Measurements from ENCODE around the gene ADD1.
"Not testable (repeated sequence)": the region's sequence is repeated elsewhere in the genome, so short reads cannot be mapped to it uniquely, and the experiment has no call there.

ADD1 gene

GRCh38 chr4:2886622-2887021 is 43.0 kb downstream of the ADD1 start:
- no peak for DNase-seq (ENCODE audit: low read depth)

GRCh38 chr4:2887343-2887742 is 43.7 kb downstream of the ADD1 start:
- DNase-seq (ENCODE audit: low read depth): no peak

GRCh38 chr4:2888886-2889285 is 45.2 kb downstream of the ADD1 start:
- DNase-seq (ENCODE audit: low read depth): no peak

DNA sequence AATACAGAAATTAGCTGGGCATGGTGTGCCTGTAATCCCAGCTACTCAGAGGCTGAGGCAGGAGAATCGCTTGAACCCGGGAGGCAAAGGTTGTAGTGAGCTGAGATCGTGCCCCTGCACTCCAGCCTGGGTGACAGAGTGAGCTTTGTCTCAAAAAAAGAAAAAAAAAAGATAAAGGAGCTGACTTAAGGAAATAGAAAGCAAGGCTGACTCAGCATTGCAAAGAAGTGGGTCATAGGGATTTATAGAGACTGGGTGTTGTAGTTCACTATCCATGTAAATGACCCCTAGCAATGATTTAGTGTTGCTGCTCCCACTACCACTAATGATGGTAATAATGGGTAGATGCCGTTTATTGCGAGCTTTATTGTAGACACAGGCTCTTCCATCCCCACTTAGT is 47.6 kb downstream of the ADD1 start:
- DNase-seq (ENCODE audit: low read depth): no peak

DNA sequence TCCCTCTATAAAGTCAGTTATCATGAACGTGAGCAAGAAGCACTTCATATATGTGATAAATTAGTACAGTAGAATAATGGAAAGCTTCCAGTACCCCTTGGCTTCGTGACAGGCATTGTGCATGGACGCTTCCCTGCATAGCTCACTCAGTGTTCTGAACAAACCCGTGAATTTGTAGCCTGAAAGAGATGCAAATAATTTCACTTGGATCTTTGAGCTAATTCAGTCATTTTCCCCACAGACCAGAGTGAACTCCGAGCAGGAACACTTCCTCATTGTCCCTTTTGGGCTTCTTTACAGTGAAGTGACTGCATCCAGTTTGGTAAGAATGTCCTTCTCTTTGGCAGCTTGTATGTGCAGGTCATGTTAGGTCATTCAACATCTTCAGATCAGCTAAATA is 50.1 kb downstream of the ADD1 start:
- DNase-seq (ENCODE audit: low read depth): no peak

- DNase-seq (ENCODE audit: low read depth): no peak
Observed at GRCh38 chr4:2898001-2898400, 54.4 kb downstream of the ADD1 start.

DNA sequence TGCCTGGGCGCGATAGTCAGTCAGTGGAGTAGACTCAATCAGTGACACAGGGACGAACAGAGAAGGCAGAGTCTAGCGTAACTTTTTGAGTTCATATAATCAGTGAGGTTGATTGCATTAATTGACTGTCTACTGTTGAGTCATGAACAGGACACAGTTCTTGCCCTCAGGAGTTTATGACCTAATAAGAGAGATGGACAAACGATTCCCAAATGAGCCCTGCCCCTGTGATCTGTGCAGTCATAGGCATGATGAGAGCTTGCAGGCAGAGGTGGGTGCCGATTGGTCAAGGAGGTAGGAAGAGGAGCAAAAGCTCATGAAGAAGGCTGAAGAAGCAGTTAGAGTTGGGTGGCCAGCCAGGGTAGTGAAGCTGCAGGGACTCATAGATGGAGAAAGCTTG is 57.1 kb downstream of the ADD1 start:
- no peak for DNase-seq (ENCODE audit: low read depth)

GRCh38 chr4:2901186-2901585 is 57.5 kb downstream of the ADD1 start:
- DNase-seq (ENCODE audit: low read depth): no peak

DNA sequence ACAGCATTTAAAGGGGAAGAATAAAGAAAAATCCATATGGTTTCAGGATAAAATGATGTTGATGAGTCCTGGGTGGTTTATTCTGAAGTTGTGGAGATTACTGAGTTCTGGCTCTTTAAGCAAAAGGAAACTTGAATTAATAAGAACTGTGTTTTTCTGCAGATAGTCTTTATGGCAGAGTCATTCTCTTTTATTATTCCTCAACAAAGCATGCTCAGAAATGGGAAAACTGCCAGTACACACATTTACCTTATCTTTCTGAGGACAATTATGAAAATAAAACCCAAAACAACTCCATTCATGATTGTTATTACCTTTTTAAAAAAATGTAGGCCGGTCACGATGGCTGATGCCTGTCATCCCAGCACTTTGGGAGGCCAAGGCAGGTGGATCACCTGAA is 58.5 kb downstream of the ADD1 start:
- no peak for DNase-seq (ENCODE audit: low read depth)

GRCh38 chr4:2905544-2905943 is 61.9 kb downstream of the ADD1 start:
- no peak for DNase-seq (ENCODE audit: low read depth)

DNA sequence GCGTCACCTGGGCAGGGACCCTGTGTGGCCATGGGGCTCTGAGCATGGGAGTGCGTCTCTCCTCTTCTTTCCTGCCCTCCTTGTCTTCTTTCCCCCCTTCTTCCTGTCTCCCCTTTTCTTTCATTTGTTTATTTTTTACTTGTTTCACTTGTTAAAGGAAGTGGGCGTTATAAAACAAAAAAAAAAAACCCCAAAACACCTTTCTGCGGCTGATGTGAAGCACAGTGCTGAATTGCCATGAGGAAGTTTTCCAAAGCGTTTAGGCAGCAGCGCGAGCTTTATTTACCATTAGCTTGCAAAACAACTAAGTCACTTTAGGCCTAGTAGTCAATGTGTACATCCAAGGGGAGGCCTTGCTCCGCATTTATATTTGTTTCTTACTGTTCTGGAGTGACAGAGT is 62.6 kb downstream of the ADD1 start:
- no peak for DNase-seq (ENCODE audit: low read depth)

DNA sequence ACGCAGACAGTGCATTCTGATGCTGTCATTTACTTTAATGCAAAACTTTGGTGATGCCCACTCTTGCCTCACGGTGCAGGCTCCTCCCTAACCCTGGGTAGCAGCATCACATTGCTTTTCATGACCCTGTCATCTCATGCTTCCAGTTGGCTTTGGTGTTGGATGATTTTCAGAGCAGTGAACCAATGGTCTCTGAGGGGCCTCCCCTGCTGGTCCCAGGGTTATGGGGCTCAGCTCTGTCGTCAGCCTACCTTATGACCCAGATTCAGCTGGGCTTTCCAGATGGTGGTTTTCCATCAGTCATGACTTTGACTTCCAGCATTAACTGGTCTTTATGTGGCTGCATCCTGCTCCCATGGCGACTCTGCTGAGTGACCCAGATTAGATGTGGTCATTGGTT is 63.6 kb downstream of the ADD1 start:
- DNase-seq (ENCODE audit: low read depth): no peak

GRCh38 chr4:2907706-2908293 is 64.2 kb downstream of the ADD1 start:
- DNase-seq (ENCODE audit: low read depth): no peak

GRCh38 chr4:2908686-2909085 is 65.0 kb downstream of the ADD1 start:
- DNase-seq (ENCODE audit: low read depth): no peak

- no peak for DNase-seq (ENCODE audit: low read depth)
Observed at GRCh38 chr4:2909583-2909982, 65.9 kb downstream of the ADD1 start.

GRCh38 chr4:2910409-2910808 is 66.8 kb downstream of the ADD1 start:
- DNase-seq (ENCODE audit: low read depth): no peak

DNA sequence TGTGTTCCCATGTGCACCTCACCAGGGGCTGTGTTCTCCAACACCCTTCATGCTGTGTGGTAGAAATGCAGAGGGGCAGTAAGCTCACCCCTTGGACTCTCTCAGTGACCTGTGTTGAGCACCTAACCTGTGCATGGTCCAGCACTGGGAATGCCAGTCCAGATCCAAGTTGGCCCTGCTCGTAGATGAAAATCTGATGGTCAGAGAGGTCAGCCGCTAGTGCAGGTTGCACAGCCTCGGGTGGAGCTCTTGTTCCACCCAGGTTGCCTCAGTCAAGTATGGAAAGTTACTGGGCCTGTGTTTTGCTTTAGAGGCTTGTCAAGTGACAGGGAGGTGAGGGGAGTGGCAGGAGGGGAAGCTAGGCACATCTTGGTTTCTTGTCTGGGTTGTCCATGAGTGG is 68.2 kb downstream of the ADD1 start:
- no peak for DNase-seq (ENCODE audit: low read depth)

GRCh38 chr4:2913168-2913567 is 69.5 kb downstream of the ADD1 start:
- DNase-seq (ENCODE audit: low read depth): no peak

DNA sequence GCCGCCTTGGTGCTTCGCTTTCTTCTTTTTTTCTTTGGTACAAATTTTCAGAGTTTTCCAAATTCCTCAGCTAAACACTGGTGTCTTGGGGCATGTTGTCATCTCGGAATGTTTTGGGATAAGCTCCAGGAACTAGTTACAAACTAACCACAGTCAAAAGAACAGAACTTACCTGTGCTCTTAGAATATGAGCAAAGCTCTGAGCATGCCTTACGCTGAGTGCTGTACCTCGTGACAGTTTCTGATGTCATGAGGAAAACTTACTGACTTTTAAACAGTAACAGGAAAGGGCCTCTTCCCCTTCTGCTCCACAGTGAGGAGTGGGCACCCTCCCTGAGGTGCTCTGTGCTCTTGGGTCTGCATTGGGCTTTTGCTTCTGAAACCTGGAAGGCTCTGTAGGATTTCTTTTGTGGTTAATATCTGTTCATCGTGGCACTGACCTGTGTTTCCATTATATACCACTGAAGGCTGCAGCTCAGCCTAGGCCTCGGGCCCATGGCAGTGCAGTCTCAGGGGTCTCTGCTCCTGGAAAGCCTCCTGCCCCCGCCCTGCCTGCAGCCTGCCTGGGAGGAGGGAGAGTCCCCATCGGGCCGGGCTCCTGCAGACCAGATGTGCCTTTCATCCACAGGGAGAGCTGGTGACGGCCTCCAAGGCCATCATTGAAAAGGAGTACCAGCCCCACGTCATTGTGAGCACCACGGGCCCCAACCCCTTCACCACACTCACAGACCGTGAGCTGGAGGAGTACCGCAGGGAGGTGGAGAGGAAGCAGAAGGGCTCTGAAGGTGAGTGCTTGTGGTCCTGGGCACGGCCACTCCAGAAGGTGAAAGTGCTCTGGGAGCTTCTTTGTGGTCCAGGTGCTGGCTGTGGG is 70.8 kb downstream of the ADD1 start:
- DNase-seq (ENCODE audit: low read depth): no peak

DNA sequence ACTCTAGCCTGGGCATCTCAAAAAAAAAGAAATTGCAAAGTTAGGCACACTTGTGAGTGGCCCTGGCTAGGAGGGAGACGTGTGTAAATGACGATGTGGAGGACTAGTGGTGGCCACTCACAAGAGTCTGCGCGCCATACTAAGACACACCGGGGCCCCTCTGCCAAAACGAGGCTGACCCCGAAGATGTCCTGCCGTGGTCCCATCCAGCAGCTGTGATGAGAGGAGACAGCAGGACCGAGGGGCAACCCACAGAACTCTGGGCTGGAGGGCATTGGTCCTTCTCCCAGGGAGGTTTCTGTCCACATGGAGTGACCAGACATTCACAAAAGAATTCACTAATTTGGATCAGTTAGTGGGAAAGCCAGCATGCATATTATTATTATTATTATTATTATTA is 72.1 kb downstream of the ADD1 start:
- no peak for DNase-seq (ENCODE audit: low read depth)

- DNase-seq (ENCODE audit: low read depth): not testable (repeated sequence)
Observed at GRCh38 chr4:2916696-2917095, 73.1 kb downstream of the ADD1 start.

DNA sequence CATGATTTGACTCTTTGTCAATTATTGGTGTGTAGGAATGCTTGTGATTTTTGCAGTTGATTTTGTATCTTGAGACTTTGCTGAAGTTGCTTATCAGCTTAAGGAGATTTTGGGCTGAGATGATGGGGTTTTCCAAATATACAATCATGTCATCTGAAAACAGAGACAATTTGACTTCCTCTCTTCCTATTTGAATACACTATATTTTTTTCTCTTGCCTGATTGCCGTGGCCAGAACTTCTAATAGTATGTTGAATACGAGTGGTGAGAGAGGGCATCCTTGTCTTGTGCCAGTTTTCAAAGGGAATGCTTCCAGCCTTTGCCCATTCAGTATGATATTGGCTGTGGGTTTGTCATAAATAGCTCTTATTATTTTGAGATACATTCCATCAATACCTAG is 74.7 kb downstream of the ADD1 start:
- not testable (repeated sequence) for DNase-seq (ENCODE audit: low read depth)

GRCh38 chr4:2918714-2919113 is 75.1 kb downstream of the ADD1 start:
- DNase-seq (ENCODE audit: low read depth): not testable (repeated sequence)
